Panc1 (cell line): ENCODE measurements around the gene PIK3R1. TPM values are rescaled to one million over a fixed set of nuclear protein-coding genes. Genes with fewer than 3 reads are reported as not detected.

Experiments
- ATAC-seq: fragments of 200-7000 bp; cut with Tn5 transposase; 2 replicates; pipeline ENCODE4 v1.9.1; 2020; ENCODE audit warnings: mild to moderate bottlenecking, moderate library complexity
- BruUV-seq: library from RNA; stranded (reverse); fragments of 400-500 nt; replicated peaks from 2 replicates; lab custom pipeline; 2021; lab: Mats Ljungman, UMichigan
- CTCF ChIA-PET: fragments of 300-600 bp; sonication (Branson Sonifier 250); formaldehyde crosslinking; loops from one replicate; lab custom pipeline; 2022; ENCODE audit warnings: antibody characterized with exemption; lab: Charles Lee
- POLR2A ChIA-PET: fragments of 300-600 bp; sonication (Branson Sonifier 250); formaldehyde crosslinking; loops from one replicate; lab custom pipeline; 2022; ENCODE audit warnings: antibody characterized with exemption; lab: Charles Lee
- DNase-seq: peaks from one replicate; pipeline ENCODE4 v3.0.0-alpha.2; 2010; ENCODE audit warnings: low read depth, low spot score
- H3K27ac ChIP-seq: 2 replicates; pipeline ENCODE4 v1.5.1; 2011; ENCODE audit warnings: mild to moderate bottlenecking, low read length, inconsistent platforms
- H3K27me3 ChIP-seq: fragments of 200-500 bp; sonication (Bioruptor generic); 2 replicates; pipeline ENCODE4 v1.6.0; 2014; ENCODE audit warnings: low read length, inconsistent platforms; ENCODE audit not compliant: control insufficient read depth, insufficient read depth
- H3K36me3 ChIP-seq: fragments of 200-500 bp; sonication (Bioruptor generic); 2 replicates; pipeline ENCODE4 v1.5.1; 2014; ENCODE audit warnings: inconsistent platforms, mild to moderate bottlenecking, low read length, moderate library complexity; ENCODE audit not compliant: control insufficient read depth, insufficient read depth
- H3K4me1 ChIP-seq: 2 replicates; pipeline ENCODE4 v1.5.1; 2011; ENCODE audit warnings: inconsistent platforms, mild to moderate bottlenecking, low read length, moderate library complexity; ENCODE audit not compliant: control insufficient read depth, insufficient read depth
- H3K4me3 ChIP-seq, 2 experiments: 2 replicates each; pipeline ENCODE4 v1.5.1; 2011 to 2012; ENCODE audit warnings: low read depth in 2 of 2, low read length in 2 of 2, mild to moderate bottlenecking in 2 of 2, inconsistent platforms in 1 of 2, moderate library complexity in 1 of 2
- H3K9me3 ChIP-seq: fragments of 200-500 bp; sonication (Bioruptor generic); 2 replicates; pipeline ENCODE4 v1.5.1; 2014; ENCODE audit warnings: low read depth, mild to moderate bottlenecking, inconsistent platforms, low read length, moderate library complexity; ENCODE audit not compliant: control insufficient read depth, insufficient read depth
- CTCF ChIP-seq: fragments of 450-650 bp; IDR thresholded peaks from 2 replicates; pipeline ENCODE4 v1.5.1; 2017; ENCODE audit warnings: mild to moderate bottlenecking
- POLR2AphosphoS5 ChIP-seq: IDR thresholded peaks from 2 replicates; pipeline ENCODE4 v1.6.1; 2012; ENCODE audit warnings: mild to moderate bottlenecking, low read depth, low read length, moderate library complexity
- SIN3A ChIP-seq: IDR thresholded peaks from 2 replicates; pipeline ENCODE4 v1.6.1; 2012; ENCODE audit warnings: low read depth, mild to moderate bottlenecking, low read length, moderate library complexity, borderline replicate concordance; ENCODE audit not compliant: insufficient read depth
- TCF7L2 ChIP-seq: IDR thresholded peaks from 2 replicates; pipeline ENCODE4 v1.6.1; 2011; ENCODE audit warnings: mild to moderate bottlenecking, low read depth, low read length, inconsistent platforms
- in situ Hi-C: cut with HindIII; loops from 2 replicates; pipeline ENCODE4 v1.10.0; 2016; ENCODE audit warnings: low sequenced_read_pairs, low pct_unique_long_range_greater_than_20kb
- intact Hi-C: fragments of 100-400 bp; cut with micrococcal nuclease; formaldehyde crosslinking; loops from one replicate; pipeline ENCODE4 v1.10.0; 2022; ENCODE audit not compliant: unreplicated experiment
- total RNA-seq: library from RNA; stranded (reverse); gene quantifications from one replicate; pipeline ENCODE4 v1.2.1, GENCODE V29; 2021; ENCODE audit not compliant: unreplicated experiment
- TF ChIP-seq, protein P1 (sequence below), 2 experiments: IDR thresholded peaks; 2 replicates each; pipeline ENCODE4 v1.6.1; 2011 to 2012; ENCODE audit warnings: low read depth in 2 of 2, control low read depth in 1 of 2, low read length in 1 of 2, mild to moderate bottlenecking in 1 of 2, moderate library complexity in 1 of 2; ENCODE audit not compliant: insufficient read depth in 1 of 2

The PIK3R1 gene
- total RNA-seq, 1 experiment from 2014 or later: 23.4 TPM

DNA sequence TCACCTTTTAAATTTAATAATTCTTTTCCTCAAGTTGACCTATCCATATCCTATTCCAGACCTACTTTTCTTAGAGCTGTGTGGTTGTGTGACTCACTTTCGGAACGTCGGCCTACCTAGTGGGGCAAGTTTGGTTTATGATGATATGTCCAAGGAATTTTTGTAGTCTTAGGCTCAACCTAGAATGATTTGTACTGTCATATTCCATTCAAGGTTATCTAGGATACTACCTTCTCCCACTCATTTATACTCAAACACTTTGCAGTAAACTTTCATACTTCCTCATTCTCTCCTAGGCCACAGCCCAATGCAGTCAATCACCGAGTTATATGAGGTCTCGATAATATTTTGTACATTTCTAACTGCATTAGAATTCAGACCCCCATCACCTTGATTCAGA, 61.9 kb downstream of the PIK3R1 start:
- Histone ChIP-seq H3K4me1 (no peaks in the 10 kb centered on the region), H3K4me3 (no peak overlapping the region), H3K27ac (no peak overlapping the region), H3K27me3 (no peaks in the 10 kb centered on the region), H3K36me3 (peaks cover 7% of the 10 kb centered on the region), H3K9me3 (no peaks in the 10 kb centered on the region)
- ChIA-PET CTCF (no interaction called here), POLR2A (no interaction called here)
- no peak for TF ChIP-seq TCF7L2
- no peak for TF ChIP-seq SIN3A
- TF ChIP-seq, protein P1, sequence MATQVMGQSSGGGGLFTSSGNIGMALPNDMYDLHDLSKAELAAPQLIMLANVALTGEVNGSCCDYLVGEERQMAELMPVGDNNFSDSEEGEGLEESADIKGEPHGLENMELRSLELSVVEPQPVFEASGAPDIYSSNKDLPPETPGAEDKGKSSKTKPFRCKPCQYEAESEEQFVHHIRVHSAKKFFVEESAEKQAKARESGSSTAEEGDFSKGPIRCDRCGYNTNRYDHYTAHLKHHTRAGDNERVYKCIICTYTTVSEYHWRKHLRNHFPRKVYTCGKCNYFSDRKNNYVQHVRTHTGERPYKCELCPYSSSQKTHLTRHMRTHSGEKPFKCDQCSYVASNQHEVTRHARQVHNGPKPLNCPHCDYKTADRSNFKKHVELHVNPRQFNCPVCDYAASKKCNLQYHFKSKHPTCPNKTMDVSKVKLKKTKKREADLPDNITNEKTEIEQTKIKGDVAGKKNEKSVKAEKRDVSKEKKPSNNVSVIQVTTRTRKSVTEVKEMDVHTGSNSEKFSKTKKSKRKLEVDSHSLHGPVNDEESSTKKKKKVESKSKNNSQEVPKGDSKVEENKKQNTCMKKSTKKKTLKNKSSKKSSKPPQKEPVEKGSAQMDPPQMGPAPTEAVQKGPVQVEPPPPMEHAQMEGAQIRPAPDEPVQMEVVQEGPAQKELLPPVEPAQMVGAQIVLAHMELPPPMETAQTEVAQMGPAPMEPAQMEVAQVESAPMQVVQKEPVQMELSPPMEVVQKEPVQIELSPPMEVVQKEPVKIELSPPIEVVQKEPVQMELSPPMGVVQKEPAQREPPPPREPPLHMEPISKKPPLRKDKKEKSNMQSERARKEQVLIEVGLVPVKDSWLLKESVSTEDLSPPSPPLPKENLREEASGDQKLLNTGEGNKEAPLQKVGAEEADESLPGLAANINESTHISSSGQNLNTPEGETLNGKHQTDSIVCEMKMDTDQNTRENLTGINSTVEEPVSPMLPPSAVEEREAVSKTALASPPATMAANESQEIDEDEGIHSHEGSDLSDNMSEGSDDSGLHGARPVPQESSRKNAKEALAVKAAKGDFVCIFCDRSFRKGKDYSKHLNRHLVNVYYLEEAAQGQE (IDR thresholded peaks at IDR 0.05; ENCODE audit: insufficient read depth in 1 of 2, low read depth in 2 of 2, low read length in 1 of 2): no peak
- no peak for TF ChIP-seq POLR2AphosphoS5
- no peak for TF ChIP-seq CTCF
- intact Hi-C loops: no loop called here
- no peak for DNase-seq
- no peak for ATAC-seq
- in situ Hi-C loops: no loop called here
- no TSS peak for BruUV-seq

- ATAC-seq (no peak), DNase-seq (no peak)
- H3K27ac ChIP-seq: no peak overlapping the region
- H3K36me3 ChIP-seq: peaks cover 5% of the 10 kb centered on the region
- H3K4me3 ChIP-seq: no peak overlapping the region
- TF ChIP-seq TCF7L2 (no peak), CTCF (no peak), POLR2AphosphoS5 (no peak)
- TF ChIP-seq, protein P1 (IDR thresholded peaks at IDR 0.05; ENCODE audit: insufficient read depth in 1 of 2, low read depth in 2 of 2, low read length in 1 of 2): no peak
- H3K4me1 ChIP-seq: no peaks in the 10 kb centered on the region
- no TSS peak for BruUV-seq
- intact Hi-C loops (no loop called here), in situ Hi-C loops (no loop called here)
- ChIA-PET CTCF (interaction anchor here (0.7 kb wide), 1 partner anchor 179 kb away, joined by 3 read pairs; no protein-coding TSS in a partner anchor), POLR2A (no interaction called here)
- no peaks in the 10 kb centered on the region for H3K27me3 ChIP-seq
- no peaks in the 10 kb centered on the region for H3K9me3 ChIP-seq
These were observed 64.4 kb downstream of the PIK3R1 start for GRCh38 chr5:68279984-68280383.
